Suprapubic skin (tissue), 4 donors: Measurements from ENCODE around the gene VRK3. TPM values are rescaled to one million over a fixed set of nuclear protein-coding genes. Genes with fewer than 3 reads are reported as not detected.

ENCODE experiments used
- DNase-seq, 2 donors: peaks; one replicate each; pipeline ENCODE4 v3.0.0-alpha.2; 2019; ENCODE audit warnings: low spot score in 2 of 2
- H3K27ac ChIP-seq: fragments of 200-600 bp; sonication (generic); one replicate; pipeline ENCODE4 v1.5.1; 2019
- H3K27me3 ChIP-seq: fragments of 200-600 bp; sonication (generic); one replicate; pipeline ENCODE4 v1.5.1; 2019
- H3K36me3 ChIP-seq: fragments of 200-600 bp; sonication (generic); one replicate; pipeline ENCODE4 v1.5.1; 2019
- H3K4me1 ChIP-seq: fragments of 200-600 bp; sonication (generic); one replicate; pipeline ENCODE4 v1.5.1; 2019
- H3K4me3 ChIP-seq: fragments of 200-600 bp; sonication (generic); one replicate; pipeline ENCODE4 v1.5.1; 2019; ENCODE audit warnings: mild to moderate bottlenecking
- H3K9me3 ChIP-seq: fragments of 200-600 bp; sonication (generic); one replicate; pipeline ENCODE4 v1.5.1; 2019
- CTCF ChIP-seq, 2 donors: fragments of 200-600 bp in 1 of 2; fragments of 450-650 bp in 1 of 2; sonication (generic) in 1 of 2; IDR thresholded peaks; one replicate each; pipeline ENCODE4 v1.5.1; 2016 to 2019; ENCODE audit warnings: antibody characterized with exemption in 2 of 2, mild to moderate bottlenecking in 1 of 2, moderate library complexity in 1 of 2
- EP300 ChIP-seq: sonication (generic); formaldehyde crosslinking; IDR thresholded peaks from one replicate; pipeline ENCODE4 v1.6.1; 2017; ENCODE audit warnings: antibody characterized with exemption
- POLR2A ChIP-seq, 2 donors: fragments of 450-650 bp; IDR thresholded peaks; one replicate each; pipeline ENCODE4 v1.6.1; 2017; ENCODE audit warnings: antibody characterized with exemption in 2 of 2, mild to moderate bottlenecking in 2 of 2, moderate library complexity in 2 of 2
- POLR2AphosphoS5 ChIP-seq, 3 donors: sonication (generic); formaldehyde crosslinking; IDR thresholded peaks; one replicate each; pipeline ENCODE4 v1.6.1; 2017; ENCODE audit warnings: antibody characterized with exemption in 3 of 3
- WGBS: methylation state at CpG from one replicate; pipeline ENCODE4 v1.1.5; 2018; 5-methylcytosine and 5-hydroxymethylcytosine counted together
- total RNA-seq, 4 donors: library from RNA; depleted of rRNA; stranded (reverse); fragments of >200 nt; gene quantifications; one replicate each; pipeline ENCODE4 v1.1.0, GENCODE V29; 2016

VRK3 gene
- total RNA-seq, 4 donors from 2014 or later: 21.8 to 53.6 (median 35.8) TPM

DNA sequence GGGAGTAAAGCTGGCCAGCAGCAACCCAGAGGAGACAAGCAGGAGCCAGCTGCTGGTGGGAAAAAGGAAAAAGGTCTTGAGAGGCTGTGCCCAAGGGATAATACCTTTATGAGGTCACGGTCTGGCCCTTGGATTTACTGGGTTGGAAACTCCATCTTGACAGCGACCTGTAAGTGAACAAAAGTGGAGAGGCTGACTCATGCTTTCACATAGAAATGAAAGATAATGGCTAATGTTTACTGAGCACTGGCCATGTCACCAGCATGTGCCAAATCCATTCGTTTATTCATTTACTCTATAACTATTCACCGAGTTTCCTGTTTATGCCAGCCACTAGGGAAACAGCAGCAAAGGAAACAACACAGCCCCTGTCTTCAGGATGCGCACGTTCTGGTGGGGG lies 4.7 kb downstream of the VRK3 start:
- DNase-seq: no peak
- H3K4me3 ChIP-seq: no peak overlapping the region
- WGBS: 86% methylated on average over 6 of the region's 6 CpGs
- no peak overlapping the region for H3K27ac ChIP-seq
- TF ChIP-seq CTCF (IDR thresholded peaks at IDR 0.05) (no peak), POLR2A (IDR thresholded peaks at IDR 0.05) (no peak), POLR2AphosphoS5 (IDR thresholded peaks at IDR 0.05) (no peak), EP300 (no peak)
- H3K9me3 ChIP-seq: no peaks in the 10 kb centered on the region
- H3K36me3 ChIP-seq: peaks cover 51% of the 10 kb centered on the region
- peaks cover 15% of the 10 kb centered on the region for H3K4me1 ChIP-seq
- no peaks in the 10 kb centered on the region for H3K27me3 ChIP-seq

GRCh38 chr19:50016225-50016807 lies 8.9 kb downstream of the VRK3 start:
- Histone ChIP-seq H3K36me3 (peaks cover 86% of the 10 kb centered on the region), H3K27ac (no peak overlapping the region), H3K4me3 (no peak overlapping the region), H3K27me3 (no peaks in the 10 kb centered on the region), H3K4me1 (no peaks in the 10 kb centered on the region), H3K9me3 (no peaks in the 10 kb centered on the region)
- 86% methylated on average over 1 of the region's 1 CpG for WGBS
- DNase-seq: no peak
- TF ChIP-seq POLR2AphosphoS5 (IDR thresholded peaks at IDR 0.05) (no peak), CTCF (IDR thresholded peaks at IDR 0.05) (no peak)

DNA sequence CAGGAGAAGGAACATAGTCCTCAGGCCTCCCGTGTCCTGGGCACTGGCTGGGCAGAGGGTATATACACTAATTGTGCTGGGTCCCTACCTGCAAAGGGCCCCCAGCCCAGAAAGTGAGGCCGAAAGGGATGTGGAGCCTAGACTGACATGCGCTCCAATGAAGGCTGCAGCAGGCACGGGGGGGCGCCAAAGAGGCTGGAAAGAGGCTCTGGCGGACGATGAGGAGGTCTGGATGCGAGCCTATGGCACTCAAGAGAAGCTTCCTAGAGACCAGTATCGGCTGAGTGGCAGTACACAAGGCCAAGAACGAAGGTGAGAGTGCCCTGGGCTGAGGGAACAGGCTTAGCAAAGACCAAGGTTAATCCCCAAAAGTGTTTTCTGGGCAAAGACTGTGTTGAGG lies 16.6 kb downstream of the VRK3 start:
- DNase-seq: no peak
- peaks cover 79% of the 10 kb centered on the region for H3K36me3 ChIP-seq
- 71% methylated on average over 10 of the region's 10 CpGs for WGBS
- H3K4me1 ChIP-seq: peaks cover 12% of the 10 kb centered on the region
- H3K27ac ChIP-seq: no peak overlapping the region
- no peaks in the 10 kb centered on the region for H3K9me3 ChIP-seq
- no peaks in the 10 kb centered on the region for H3K27me3 ChIP-seq
- no peak overlapping the region for H3K4me3 ChIP-seq
- no peak for TF ChIP-seq EP300
- no peak for TF ChIP-seq POLR2AphosphoS5 (IDR thresholded peaks at IDR 0.05)
- no peak for TF ChIP-seq POLR2A (IDR thresholded peaks at IDR 0.05)
- no peak for TF ChIP-seq CTCF (IDR thresholded peaks at IDR 0.05)

GRCh38 chr19:50007947-50008346 lies 17.2 kb downstream of the VRK3 start:
- no peaks in the 10 kb centered on the region for H3K9me3 ChIP-seq
- peaks cover 79% of the 10 kb centered on the region for H3K36me3 ChIP-seq
- no peak overlapping the region for H3K4me3 ChIP-seq
- WGBS: 100% methylated on average over 2 of the region's 2 CpGs
- TF ChIP-seq POLR2A (IDR thresholded peaks at IDR 0.05) (no peak), CTCF (IDR thresholded peaks at IDR 0.05) (no peak), POLR2AphosphoS5 (IDR thresholded peaks at IDR 0.05) (no peak), EP300 (no peak)
- peaks cover 17% of the 10 kb centered on the region for H3K4me1 ChIP-seq
- no peak overlapping the region for H3K27ac ChIP-seq
- H3K27me3 ChIP-seq: no peaks in the 10 kb centered on the region
- no peak for DNase-seq

GRCh38 chr19:50007170-50007569 lies 18.0 kb downstream of the VRK3 start:
- Histone ChIP-seq H3K4me3 (no peak overlapping the region), H3K27ac (no peak overlapping the region), H3K27me3 (no peaks in the 10 kb centered on the region), H3K4me1 (peaks cover 17% of the 10 kb centered on the region), H3K9me3 (no peaks in the 10 kb centered on the region), H3K36me3 (peaks cover 78% of the 10 kb centered on the region)
- TF ChIP-seq EP300 (no peak), POLR2A (IDR thresholded peaks at IDR 0.05) (no peak), POLR2AphosphoS5 (IDR thresholded peaks at IDR 0.05) (no peak), CTCF (IDR thresholded peaks at IDR 0.05) (no peak)
- 85% methylated on average over 8 of the region's 10 CpGs for WGBS
- no peak for DNase-seq
